SK-N-SH (cell line): ENCODE results near the gene ENTR1. TPM values are rescaled to one million over a fixed set of nuclear protein-coding genes. Genes with fewer than 3 reads are reported as not detected.

Experiments
- CTCF ChIA-PET: fragments of 300-600, 350-600 bp; formaldehyde crosslinking; extraction: SDS; loops from one replicate; lab custom pipeline; 2021; lab: Yijun Ruan, JAX
- POLR2A ChIA-PET: fragments of 350-600 bp; sonication (Branson Sonifier 250); formaldehyde crosslinking; extraction: SDS; loops from one replicate; lab custom pipeline; 2020; ENCODE audit warnings: antibody characterized with exemption, inconsistent platforms; lab: Yijun Ruan, JAX
- DNase-seq: peaks from one replicate; pipeline ENCODE4 v3.0.0; 2012
- H2AFZ ChIP-seq: fragments of 200-600 bp; sonication (generic); 2 replicates; pipeline ENCODE4 v1.8.1; 2016; ENCODE audit warnings: antibody characterized with exemption, mild to moderate bottlenecking, low read depth
- H3F3A ChIP-seq: fragments of 200-600 bp; sonication (generic); replicated peaks from 2 replicates; pipeline ENCODE3; 2016; ENCODE audit warnings: antibody characterized with exemption, mild to moderate bottlenecking; ENCODE audit not compliant: insufficient read depth
- H3K27ac ChIP-seq, 2 experiments: fragments of 200-500 bp in 1 of 2; fragments of 200-600 bp in 1 of 2; sonication (Bioruptor generic) in 1 of 2; sonication (generic), shearing (Covaris generic) in 1 of 2; 2 replicates each; pipeline versions ENCODE4 v1.5.1 to v1.6.1; 2014 to 2016; ENCODE audit warnings: low read depth in 2 of 2, inconsistent platforms in 1 of 2, low read length in 1 of 2, mild to moderate bottlenecking in 1 of 2, mixed read lengths in 1 of 2
- H3K27me3 ChIP-seq: fragments of 200-600 bp; sonication (generic), shearing (Covaris generic); 2 replicates; pipeline ENCODE4 v1.6.1; 2016; ENCODE audit warnings: mixed run types; ENCODE audit not compliant: insufficient read depth
- H3K36me3 ChIP-seq, 2 experiments: fragments of 200-500 bp in 1 of 2; fragments of 200-600 bp in 1 of 2; sonication (Bioruptor generic) in 1 of 2; sonication (generic) in 1 of 2; replicated peaks in 1 of 2; 2 replicates each; pipeline versions ENCODE3 to v1.5.1; 2014 to 2016; ENCODE audit warnings: low read length in 1 of 2, mild to moderate bottlenecking in 1 of 2; ENCODE audit not compliant: insufficient read depth in 2 of 2, control insufficient read depth in 1 of 2
- H3K4me1 ChIP-seq, 2 experiments: fragments of 200-500 bp in 1 of 2; fragments of 200-600 bp in 1 of 2; sonication (Bioruptor generic) in 1 of 2; sonication (generic), shearing (Covaris generic) in 1 of 2; 2 replicates each; pipeline versions ENCODE4 v1.5.1 to v1.6.1; 2014 to 2016; ENCODE audit warnings: low read depth in 1 of 2, low read length in 1 of 2, mixed run types in 1 of 2; ENCODE audit not compliant: insufficient read depth in 2 of 2, control insufficient read depth in 1 of 2
- H3K4me2 ChIP-seq: fragments of 200-600 bp; sonication (generic), shearing (Covaris generic); 2 replicates; pipeline ENCODE4 v1.6.1; 2017; ENCODE audit warnings: mixed run types
- H3K4me3 ChIP-seq, 2 experiments: fragments of 200-500 bp in 1 of 2; fragments of 200-600 bp in 1 of 2; sonication (Bioruptor generic) in 1 of 2; sonication (generic), shearing (Covaris generic) in 1 of 2; 2 replicates each; pipeline versions ENCODE4 v1.5.1 to v1.8.1; 2014 to 2016; ENCODE audit warnings: low read depth in 2 of 2, inconsistent platforms in 1 of 2, low read length in 1 of 2, mild to moderate bottlenecking in 1 of 2, mixed read lengths in 1 of 2, moderate library complexity in 1 of 2
- H3K79me2 ChIP-seq: fragments of 200-600 bp; sonication (generic); 2 replicates; pipeline ENCODE4 v1.8.1; 2017; ENCODE audit warnings: mild to moderate bottlenecking; ENCODE audit not compliant: insufficient read depth
- H3K9ac ChIP-seq: fragments of 200-600 bp; sonication (generic); 2 replicates; pipeline ENCODE4 v1.6.1; 2017; ENCODE audit warnings: mixed run types
- H3K9me2 ChIP-seq: fragments of 200-600 bp; sonication (generic); 2 replicates; pipeline ENCODE4 v1.6.1; 2017; ENCODE audit warnings: mixed run types
- H3K9me3 ChIP-seq: fragments of 200-600 bp; sonication (generic); 2 replicates; pipeline ENCODE4 v1.6.1; 2017; ENCODE audit warnings: mixed run types, mild to moderate bottlenecking, moderate library complexity
- H4K20me1 ChIP-seq: fragments of 200-600 bp; sonication (generic); 2 replicates; pipeline ENCODE4 v1.6.1; 2017; ENCODE audit warnings: mild to moderate bottlenecking, mixed run types; ENCODE audit not compliant: insufficient read depth
- CHD2 ChIP-seq: fragments of 150-350 bp; IDR thresholded peaks from 2 replicates; pipeline ENCODE4 v1.6.1; 2018; ENCODE audit warnings: low read length; ENCODE audit not compliant: partially characterized antibody
- ELF1 ChIP-seq: IDR thresholded peaks from 2 replicates; pipeline ENCODE4 v1.4.0; 2012
- EP300 ChIP-seq, 2 experiments: IDR thresholded peaks; 2 replicates each; pipeline versions ENCODE4 v1.4.0 to v1.6.1; 2012; ENCODE audit warnings: borderline replicate concordance in 1 of 2, low read depth in 1 of 2, low read length in 1 of 2
- FOXJ3 ChIP-seq: sonication (generic); formaldehyde crosslinking; IDR thresholded peaks from 2 replicates; pipeline ENCODE4 v1.5.1; 2020; ENCODE audit warnings: mild to moderate bottlenecking, missing genetic modification reagents
- FOXM1 ChIP-seq: IDR thresholded peaks from 2 replicates; pipeline ENCODE4 v1.4.0; 2012; ENCODE audit warnings: low read depth, mild to moderate bottlenecking
- GABPA ChIP-seq: IDR thresholded peaks from 2 replicates; pipeline ENCODE4 v1.4.0; 2012; ENCODE audit warnings: low read depth, mild to moderate bottlenecking
- JUND ChIP-seq: IDR thresholded peaks from 2 replicates; pipeline ENCODE4 v1.4.0; 2012
- NFIC ChIP-seq: IDR thresholded peaks from 2 replicates; pipeline ENCODE4 v1.4.0; 2012; ENCODE audit warnings: borderline replicate concordance
- RAD21 ChIP-seq: IDR thresholded peaks from 2 replicates; pipeline ENCODE4 v1.6.1; 2012; ENCODE audit warnings: mild to moderate bottlenecking, low read length
- RCOR1 ChIP-seq: fragments of 150-350 bp; IDR thresholded peaks from 2 replicates; pipeline ENCODE4 v1.6.1; 2017; ENCODE audit warnings: antibody characterized with exemption, low read length
- RFX5 ChIP-seq: IDR thresholded peaks from 2 replicates; pipeline ENCODE4 v1.6.1; 2012; ENCODE audit warnings: mild to moderate bottlenecking, improper control_type of control experiment, low read length
- RXRA ChIP-seq: IDR thresholded peaks from 2 replicates; pipeline ENCODE4 v1.4.0; 2012; ENCODE audit warnings: low read depth, mild to moderate bottlenecking, borderline replicate concordance
- SIN3A ChIP-seq: IDR thresholded peaks from 2 replicates; pipeline ENCODE4 v1.6.1; 2012; ENCODE audit warnings: low read depth, mild to moderate bottlenecking, low read length, moderate library complexity, borderline replicate concordance
- TEAD4 ChIP-seq: IDR thresholded peaks from 2 replicates; pipeline ENCODE4 v1.4.0; 2012; ENCODE audit warnings: mild to moderate bottlenecking, borderline replicate concordance; ENCODE audit not compliant: insufficient read depth
- WGBS: methylation state at CpG from one replicate; pipeline ENCODE4 v1.1.6; 2017; ENCODE audit warnings: low lambda C conversion rate; 5-methylcytosine and 5-hydroxymethylcytosine counted together
- polyA plus RNA-seq, 3 experiments: library from polyadenylated mRNA; depleted of rRNA; stranded (reverse); fragments of >200 nt; gene quantifications; 2 replicates each; pipeline ENCODE4 v1.2.3, GENCODE V29; 2012
- TF ChIP-seq, protein P1 (sequence below): fragments of 200-600 bp; sonication (generic); IDR thresholded peaks from 2 replicates; pipeline ENCODE4 v1.6.1; 2017; ENCODE audit warnings: antibody characterized with exemption, mild to moderate bottlenecking, moderate library complexity
- TF ChIP-seq, protein P2 (sequence below): IDR thresholded peaks from 2 replicates; pipeline ENCODE4 v1.4.0; 2012; ENCODE audit warnings: low read depth, borderline replicate concordance

Gene ENTR1
- polyA plus RNA-seq, 1 of the 3 experiments (the other 2 are of a cell fraction): 71.3 TPM

DNA sequence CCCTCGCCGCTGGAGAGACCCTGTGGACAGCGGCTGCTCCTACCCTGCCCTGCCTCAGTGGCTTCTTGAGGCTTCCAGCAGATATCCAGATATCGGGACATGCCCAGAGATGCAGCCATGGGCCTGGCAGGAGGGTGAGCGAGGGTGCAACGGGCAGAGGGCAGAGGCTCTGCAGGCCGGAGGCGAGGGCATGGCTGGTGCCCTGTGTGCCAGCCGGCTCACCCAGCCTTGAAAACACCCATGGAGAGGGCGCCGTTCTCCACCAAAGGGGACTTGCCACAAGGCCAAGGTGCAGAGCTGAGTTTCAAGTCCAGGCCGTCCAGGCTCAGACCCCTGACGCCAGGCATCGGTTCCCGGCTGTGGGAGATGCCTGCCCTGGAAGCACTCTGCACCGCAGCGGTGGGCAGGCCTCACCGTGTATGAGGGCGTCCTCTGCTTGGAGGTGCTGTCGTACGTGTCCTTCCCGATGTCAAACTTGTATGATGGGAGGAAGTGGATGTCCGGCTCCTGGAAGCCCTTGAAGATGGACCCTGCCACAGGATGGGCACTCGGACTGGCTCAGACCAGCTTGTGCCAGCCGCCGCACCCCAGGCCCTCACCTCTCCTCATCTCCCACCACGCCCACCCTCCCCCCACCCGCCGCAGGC lies 20.3 kb upstream of the ENTR1 start:
- no peaks in the 10 kb centered on the region for H3K4me1 ChIP-seq
- no peaks in the 10 kb centered on the region for H3K9me2 ChIP-seq
- CTCF ChIA-PET: interaction anchor here (1.8 kb wide), 1 partner anchor 10 kb away, joined by 6 read pairs; no protein-coding TSS in a partner anchor
- H3K4me3 ChIP-seq: no peak overlapping the region
- no peaks in the 10 kb centered on the region for H3K27me3 ChIP-seq
- no peak overlapping the region for H3K4me2 ChIP-seq
- DNase-seq: no peak
- no peak for TF ChIP-seq EP300 (IDR thresholded peaks at IDR 0.05; ENCODE audit: borderline replicate concordance in 1 of 2, low read depth in 1 of 2, low read length in 1 of 2)
- TF ChIP-seq, protein P1, sequence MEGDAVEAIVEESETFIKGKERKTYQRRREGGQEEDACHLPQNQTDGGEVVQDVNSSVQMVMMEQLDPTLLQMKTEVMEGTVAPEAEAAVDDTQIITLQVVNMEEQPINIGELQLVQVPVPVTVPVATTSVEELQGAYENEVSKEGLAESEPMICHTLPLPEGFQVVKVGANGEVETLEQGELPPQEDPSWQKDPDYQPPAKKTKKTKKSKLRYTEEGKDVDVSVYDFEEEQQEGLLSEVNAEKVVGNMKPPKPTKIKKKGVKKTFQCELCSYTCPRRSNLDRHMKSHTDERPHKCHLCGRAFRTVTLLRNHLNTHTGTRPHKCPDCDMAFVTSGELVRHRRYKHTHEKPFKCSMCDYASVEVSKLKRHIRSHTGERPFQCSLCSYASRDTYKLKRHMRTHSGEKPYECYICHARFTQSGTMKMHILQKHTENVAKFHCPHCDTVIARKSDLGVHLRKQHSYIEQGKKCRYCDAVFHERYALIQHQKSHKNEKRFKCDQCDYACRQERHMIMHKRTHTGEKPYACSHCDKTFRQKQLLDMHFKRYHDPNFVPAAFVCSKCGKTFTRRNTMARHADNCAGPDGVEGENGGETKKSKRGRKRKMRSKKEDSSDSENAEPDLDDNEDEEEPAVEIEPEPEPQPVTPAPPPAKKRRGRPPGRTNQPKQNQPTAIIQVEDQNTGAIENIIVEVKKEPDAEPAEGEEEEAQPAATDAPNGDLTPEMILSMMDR: no peak
- TF ChIP-seq, protein P2, sequence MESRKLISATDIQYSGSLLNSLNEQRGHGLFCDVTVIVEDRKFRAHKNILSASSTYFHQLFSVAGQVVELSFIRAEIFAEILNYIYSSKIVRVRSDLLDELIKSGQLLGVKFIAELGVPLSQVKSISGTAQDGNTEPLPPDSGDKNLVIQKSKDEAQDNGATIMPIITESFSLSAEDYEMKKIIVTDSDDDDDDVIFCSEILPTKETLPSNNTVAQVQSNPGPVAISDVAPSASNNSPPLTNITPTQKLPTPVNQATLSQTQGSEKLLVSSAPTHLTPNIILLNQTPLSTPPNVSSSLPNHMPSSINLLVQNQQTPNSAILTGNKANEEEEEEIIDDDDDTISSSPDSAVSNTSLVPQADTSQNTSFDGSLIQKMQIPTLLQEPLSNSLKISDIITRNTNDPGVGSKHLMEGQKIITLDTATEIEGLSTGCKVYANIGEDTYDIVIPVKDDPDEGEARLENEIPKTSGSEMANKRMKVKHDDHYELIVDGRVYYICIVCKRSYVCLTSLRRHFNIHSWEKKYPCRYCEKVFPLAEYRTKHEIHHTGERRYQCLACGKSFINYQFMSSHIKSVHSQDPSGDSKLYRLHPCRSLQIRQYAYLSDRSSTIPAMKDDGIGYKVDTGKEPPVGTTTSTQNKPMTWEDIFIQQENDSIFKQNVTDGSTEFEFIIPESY: no peak
- TF ChIP-seq TEAD4: no peak
- TF ChIP-seq RXRA: no peak
- no peak for TF ChIP-seq RCOR1
- TF ChIP-seq JUND: no peak
- TF ChIP-seq CHD2: no peak
- peaks cover 27% of the 10 kb centered on the region for H3K79me2 ChIP-seq
- no peak overlapping the region for H2AFZ ChIP-seq
- POLR2A ChIA-PET: no interaction called here
- no peak overlapping the region for H3K27ac ChIP-seq
- H3K9me3 ChIP-seq: no peaks in the 10 kb centered on the region
- WGBS: 96% methylated on average over 26 of the region's 29 CpGs
- H3K9ac ChIP-seq: no peak overlapping the region
- H3F3A ChIP-seq: peaks cover 17% of the 10 kb centered on the region
- peaks cover 4 to 42% of the 10 kb centered on the region in 2 experiments for H3K36me3 ChIP-seq
- H4K20me1 ChIP-seq: peaks cover 25% of the 10 kb centered on the region

DNA sequence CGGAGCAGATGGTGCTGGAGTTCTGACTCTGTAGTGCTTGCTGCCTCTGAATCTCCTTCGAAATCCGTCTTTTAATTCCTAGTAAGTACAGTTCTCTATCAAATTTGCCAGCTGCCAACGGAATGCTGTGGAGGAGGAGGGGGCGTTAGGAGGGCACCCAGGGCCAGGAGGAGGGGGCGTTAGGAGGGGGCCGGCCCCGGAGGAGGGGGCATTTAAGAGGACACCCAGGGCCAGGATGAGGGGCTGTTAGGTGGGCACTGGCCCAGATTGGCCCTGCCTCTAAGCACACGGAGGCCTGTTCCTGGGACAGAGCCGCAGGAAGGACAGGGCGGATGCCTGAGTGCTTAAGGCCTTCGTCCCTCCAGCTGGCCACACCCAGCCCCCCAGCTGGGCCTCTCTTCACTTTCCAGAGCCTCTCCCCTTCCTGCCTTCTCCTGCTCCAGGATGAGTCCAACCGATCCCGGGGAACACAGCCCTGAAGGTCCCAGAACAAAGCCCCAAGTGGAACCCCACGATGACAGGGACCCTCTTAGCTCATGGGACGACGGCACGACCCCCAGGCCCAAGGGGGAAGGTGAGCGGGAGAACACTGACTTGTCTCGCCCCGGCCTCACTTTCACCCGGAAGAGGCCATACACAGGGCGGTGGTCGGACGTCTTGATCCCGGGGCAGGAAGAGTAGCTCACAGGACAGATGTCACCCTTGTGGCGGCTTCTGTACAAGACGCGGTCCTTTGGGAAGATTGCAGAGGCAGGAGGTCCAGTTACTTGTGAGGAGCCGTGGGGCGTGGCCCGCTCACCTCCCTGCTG lies 19.5 kb upstream of the ENTR1 start:
- Histone ChIP-seq H3K79me2 (peaks cover 19% of the 10 kb centered on the region; the same call in 1 of the 2 replicates), H3K9ac (no peak overlapping the region), H3K36me3 (peaks cover 4 to 42% of the 10 kb centered on the region in 2 experiments), H2AFZ (no peak overlapping the region), H4K20me1 (peaks cover 16% of the 10 kb centered on the region), H3F3A (peaks cover 17% of the 10 kb centered on the region), H3K27ac (no peak overlapping the region), H3K4me2 (no peak overlapping the region), H3K27me3 (no peaks in the 10 kb centered on the region), H3K4me1 (no peaks in the 10 kb centered on the region), H3K4me3 (no peak overlapping the region), H3K9me2 (no peaks in the 10 kb centered on the region), H3K9me3 (no peaks in the 10 kb centered on the region)
- CTCF ChIA-PET: interaction anchor here (0.9 to 1.8 kb wide), 2 partner anchors 10 to 28 kb away, joined by 3 to 6 read pairs; no protein-coding TSS in a partner anchor
- POLR2A ChIA-PET: no interaction called here
- WGBS: 87% methylated on average over 21 of the region's 32 CpGs
- no peak for DNase-seq
- TF ChIP-seq, protein P2: no peak
- TF ChIP-seq RCOR1 (no peak), GABPA (no peak), RFX5 (no peak), CHD2 (no peak), FOXJ3 (CRISPR knock-in tag) (no peak), RAD21 (no peak), ELF1 (no peak), SIN3A (no peak), FOXM1 (no peak), NFIC (no peak)
- TF ChIP-seq, protein P1: no peak
